ENCODE results near the gene SYNJ1. TPM values are rescaled to one million over a fixed set of nuclear protein-coding genes. Genes with fewer than 3 reads are reported as not detected.
"Not testable (repeated sequence)": the region's sequence is repeated elsewhere in the genome, so short reads cannot be mapped to it uniquely, and the experiment has no call there.

The SYNJ1 gene
- total RNA-seq, 2 experiments from 2014 or later: 18.7 to 21.8 TPM

DNA sequence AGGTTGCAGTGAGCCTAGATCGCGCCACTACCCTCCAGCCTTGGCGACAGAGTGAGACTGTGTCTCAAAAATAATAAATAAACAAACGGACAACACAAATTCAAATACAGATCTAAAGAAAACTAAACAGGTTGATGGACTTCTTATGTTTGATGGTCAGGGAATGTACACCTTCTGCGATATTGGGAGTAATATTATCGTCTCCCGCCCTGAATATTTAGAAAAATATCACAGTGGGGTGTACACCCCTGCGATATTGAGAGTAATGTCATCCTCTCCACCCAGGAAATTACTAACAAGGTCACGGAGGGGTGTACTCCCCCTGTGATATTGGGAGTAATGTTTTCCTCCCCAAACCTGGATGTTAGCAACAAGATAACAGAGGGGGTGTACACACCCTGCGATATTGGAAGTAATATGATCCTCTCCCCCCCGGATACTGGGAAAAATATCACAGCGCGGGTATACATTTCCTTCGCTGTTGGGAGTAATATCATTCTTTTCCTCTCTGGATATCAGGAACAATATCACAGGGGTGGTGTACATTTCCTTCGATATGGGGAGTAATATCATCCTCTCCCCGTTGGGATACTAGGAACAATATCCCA is 114.3 kb downstream of the SYNJ1 start:
- peak overlapping the region; percentile 93 for H3K4me3 Mint-ChIP-seq
- H3K4me1 Mint-ChIP-seq: peaks cover 27% of the 10 kb centered on the region
- peaks cover 6% of the 10 kb centered on the region for H3K27me3 Mint-ChIP-seq
- DNase-seq: no peak
- CTCF ChIA-PET: interaction anchor here (2.6 to 3.0 kb wide), 2 partner anchors 12 to 221 kb away, joined by 6 to 24 read pairs; no protein-coding TSS in a partner anchor
- H3K9me3 Mint-ChIP-seq: no peaks in the 10 kb centered on the region
- H3K27ac Mint-ChIP-seq: no peak overlapping the region
- POLR2A ChIA-PET: interaction anchor here (1.4 to 2.4 kb wide), 5 partner anchors 10 to 219 kb away, joined by 3 to 22 read pairs (median 5); partner anchors contain the start of genes PAXBP1 and SYNJ1
- peaks cover 14% of the 10 kb centered on the region for H3K36me3 Mint-ChIP-seq (ENCODE audit: low read depth)

DNA sequence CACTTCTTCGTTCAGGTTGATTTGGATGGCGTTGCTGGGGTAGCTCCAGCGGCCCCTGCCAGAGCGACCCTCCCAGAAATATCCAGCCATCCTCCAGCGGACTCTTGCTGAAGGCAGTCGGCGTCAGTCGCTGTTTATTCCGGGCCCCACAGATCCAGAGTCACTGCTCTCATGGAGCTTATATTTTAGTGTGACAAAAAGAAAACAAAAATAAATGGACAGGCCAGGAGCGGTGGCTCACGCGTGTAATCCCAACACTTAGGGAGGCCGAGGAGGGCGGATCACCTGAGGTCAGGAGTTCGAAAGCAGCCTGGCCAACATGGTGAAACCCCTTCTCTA is 114.8 kb downstream of the SYNJ1 start:
- H3K27ac Mint-ChIP-seq: peak overlapping the region; percentile 85
- ChIA-PET POLR2A (interaction anchor here (0.9 to 2.4 kb wide), 6 partner anchors 9 to 219 kb away, joined by 3 to 22 read pairs (median 4); partner anchors contain the start of genes PAXBP1 and SYNJ1), CTCF (interaction anchor here (0.8 to 3.0 kb wide), 5 partner anchors 12 to 221 kb away, joined by 3 to 24 read pairs (median 6); partner anchors contain the start of gene PAXBP1)
- no peak for DNase-seq
- peaks cover 14% of the 10 kb centered on the region for H3K36me3 Mint-ChIP-seq (ENCODE audit: low read depth)
- H3K4me1 Mint-ChIP-seq: peaks cover 27% of the 10 kb centered on the region
- peaks cover 3% of the 10 kb centered on the region for H3K27me3 Mint-ChIP-seq
- peak overlapping the region; percentile 93 for H3K4me3 Mint-ChIP-seq
- H3K9me3 Mint-ChIP-seq: no peaks in the 10 kb centered on the region

DNA sequence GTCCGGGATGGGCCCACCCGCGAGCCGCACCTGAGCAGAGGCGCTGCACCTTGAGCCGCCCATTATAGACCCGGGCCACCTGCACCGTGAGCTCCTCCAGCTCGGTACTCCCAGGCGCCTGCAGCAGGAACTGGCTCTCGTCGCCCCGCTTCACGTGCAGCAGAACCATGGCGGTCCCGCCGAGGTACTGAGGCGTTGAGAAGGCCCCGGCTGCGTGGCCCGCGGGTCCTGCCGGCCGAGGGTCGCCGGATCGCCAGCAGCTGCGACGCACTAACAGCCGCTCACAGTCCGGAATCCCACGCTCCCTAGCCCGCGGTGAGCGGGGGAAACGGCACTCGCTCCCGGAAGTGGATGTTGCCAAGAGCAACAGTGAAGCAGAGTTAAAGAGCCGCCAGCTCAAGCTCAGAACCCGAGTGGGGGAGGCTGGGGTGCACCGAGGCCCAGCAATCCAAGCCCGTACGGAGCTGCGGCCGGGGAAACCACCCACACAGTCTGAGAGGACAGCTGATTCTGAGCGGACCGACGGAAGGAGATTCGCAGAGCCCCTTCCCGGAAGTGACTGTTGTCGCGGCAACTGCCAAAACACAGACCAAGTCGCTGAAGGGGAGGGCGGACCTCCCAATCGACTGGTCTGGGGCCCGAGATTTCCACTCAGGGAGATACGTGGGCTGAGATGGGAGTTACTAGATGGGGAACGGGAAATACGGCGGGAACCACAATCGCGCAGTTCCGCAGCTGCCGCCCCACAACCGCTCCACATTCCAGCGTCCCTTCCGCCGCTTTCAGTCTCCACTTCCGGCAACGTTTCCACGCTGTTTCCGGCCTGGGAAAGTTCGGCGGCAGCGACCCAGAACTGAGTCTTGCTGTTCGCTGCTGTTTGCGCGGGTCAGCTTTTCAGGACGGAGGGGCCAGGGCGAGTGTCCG is 115.5 kb downstream of the SYNJ1 start, which contains the start of gene CFAP298:
CFAP298 (minus strand) TSS at position 303 of the 924 bp plus-strand sequence; CDS start at position 169, 134 bp downstream.
- peak within 1 kb of the TSS; percentile 93 for H3K4me3 Mint-ChIP-seq
- H3K4me1 Mint-ChIP-seq: peaks cover 27% of the 10 kb centered on the region
- POLR2A ChIA-PET: interaction anchor here (0.6 to 2.4 kb wide), 10 partner anchors 8 to 220 kb away, joined by 3 to 22 read pairs (median 4); partner anchors contain the start of genes EVA1C, PAXBP1 and SYNJ1
- DNase-seq: peak; percentile 90
- H3K9me3 Mint-ChIP-seq: no peaks in the 10 kb centered on the region
- H3K36me3 Mint-ChIP-seq (ENCODE audit: low read depth): peaks cover 19% of the 10 kb centered on the region
- peaks cover 3% of the 10 kb centered on the region for H3K27me3 Mint-ChIP-seq
- H3K27ac Mint-ChIP-seq: peak within 1 kb of the TSS; percentile 85
- CTCF ChIA-PET: interaction anchor here (0.7 to 3.0 kb wide), 8 partner anchors 11 to 220 kb away, joined by 3 to 24 read pairs (median 4); partner anchors contain the start of gene PAXBP1

DNA sequence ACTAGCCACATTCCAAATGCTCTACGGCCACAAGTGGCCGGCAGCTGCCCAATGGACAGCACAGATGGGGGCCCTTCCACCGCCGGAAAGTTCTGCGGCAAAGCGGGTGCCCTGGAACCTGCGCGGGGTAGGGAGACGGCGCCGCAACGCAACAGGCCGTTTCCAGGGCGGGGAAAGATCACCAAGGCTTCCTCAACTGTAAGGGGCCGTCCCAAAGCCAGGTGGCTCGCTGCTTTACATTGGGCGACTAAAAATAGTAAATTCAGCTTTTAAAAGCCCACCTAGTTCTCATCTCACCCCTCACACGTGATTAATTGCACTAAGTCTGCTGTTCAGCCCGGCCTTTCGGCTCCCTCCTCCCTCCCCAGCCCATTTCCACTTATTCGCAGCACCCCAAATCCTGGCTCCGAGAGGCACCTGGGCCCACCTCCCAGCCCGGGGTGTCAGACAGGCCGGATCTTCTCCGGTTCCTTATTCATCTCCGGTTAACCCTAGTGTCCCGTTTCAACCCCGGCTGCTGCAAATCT is 116.3 kb downstream of the SYNJ1 start:
- H3K27ac Mint-ChIP-seq: peak overlapping the region; percentile 85
- peak overlapping the region; percentile 93 for H3K4me3 Mint-ChIP-seq
- H3K27me3 Mint-ChIP-seq: peaks cover 3% of the 10 kb centered on the region
- peaks cover 27% of the 10 kb centered on the region for H3K4me1 Mint-ChIP-seq
- DNase-seq: peak; percentile 48
- ChIA-PET POLR2A (interaction anchor here (0.6 to 2.4 kb wide), 6 partner anchors 10 to 220 kb away, joined by 3 to 22 read pairs (median 6); partner anchors contain the start of genes EVA1C, PAXBP1 and SYNJ1), CTCF (interaction anchor here (0.7 to 3.0 kb wide), 6 partner anchors 10 to 219 kb away, joined by 3 to 24 read pairs (median 5); partner anchors contain the start of gene PAXBP1)
- H3K9me3 Mint-ChIP-seq: no peaks in the 10 kb centered on the region
- H3K36me3 Mint-ChIP-seq (ENCODE audit: low read depth): peaks cover 19% of the 10 kb centered on the region

DNA sequence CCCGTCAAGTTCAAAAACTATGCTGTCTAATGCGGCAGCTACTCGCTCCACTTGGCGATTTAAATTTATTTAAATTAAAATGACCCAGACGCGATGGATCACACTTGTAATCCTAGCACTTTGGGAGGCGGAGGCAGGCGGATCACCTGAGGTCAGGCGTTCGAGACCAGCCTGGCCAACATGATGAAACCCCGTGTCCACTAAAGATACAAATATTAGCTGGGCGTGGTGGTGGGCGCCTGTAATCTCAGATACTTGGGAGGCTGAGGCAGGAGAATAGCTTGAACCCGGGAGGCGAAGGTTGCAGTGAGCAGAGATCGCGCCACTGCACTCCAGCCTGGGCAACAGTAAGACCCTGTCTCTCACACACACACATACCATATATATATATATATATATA is 116.9 kb downstream of the SYNJ1 start:
- DNase-seq, H3K27me3 Mint-ChIP-seq, H3K9me3 Mint-ChIP-seq, H3K27ac Mint-ChIP-seq: not testable (repeated sequence)
- Mint-ChIP-seq H3K36me3 (ENCODE audit: low read depth) (peaks cover 22% of the 10 kb centered on the region), H3K4me1 (peaks cover 27% of the 10 kb centered on the region), H3K4me3 (peak overlapping the region; percentile 43)
- POLR2A ChIA-PET: interaction anchor here (1.7 to 2.4 kb wide), 3 partner anchors 9 to 199 kb away, joined by 4 to 22 read pairs (median 9); partner anchors contain the start of genes EVA1C and PAXBP1
- CTCF ChIA-PET: interaction anchor here (1.3 to 3.0 kb wide), 4 partner anchors 9 to 219 kb away, joined by 3 to 24 read pairs (median 5); no protein-coding TSS in a partner anchor

DNA sequence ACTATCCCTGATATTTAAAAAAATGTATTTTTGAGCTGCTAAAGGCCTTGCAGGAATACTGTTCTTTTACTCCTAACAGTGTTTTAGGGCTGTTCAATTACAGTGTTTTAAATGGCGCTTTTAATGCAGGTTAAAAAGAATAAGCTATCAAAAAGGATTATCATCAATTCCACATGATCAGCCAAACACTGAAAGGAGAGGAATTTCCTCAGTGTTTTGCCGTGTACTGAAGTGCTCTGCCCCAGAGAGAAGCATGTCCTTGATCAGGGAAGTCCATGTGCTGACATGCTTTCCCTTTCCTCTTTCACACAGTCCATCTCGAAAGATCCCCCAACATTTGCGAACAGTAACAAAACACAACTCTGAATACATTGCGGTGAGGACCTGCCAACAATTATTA is 119.0 kb downstream of the SYNJ1 start:
- POLR2A ChIA-PET: interaction anchor here (0.7 to 1.1 kb wide), 2 partner anchors 197 to 887 kb away, joined by 3 to 4 read pairs; no protein-coding TSS in a partner anchor
- H3K27ac Mint-ChIP-seq: no peak overlapping the region
- CTCF ChIA-PET: interaction anchor here (0.9 to 1.4 kb wide), 3 partner anchors 8 to 217 kb away, joined by 3 to 12 read pairs (median 5); no protein-coding TSS in a partner anchor

DNA sequence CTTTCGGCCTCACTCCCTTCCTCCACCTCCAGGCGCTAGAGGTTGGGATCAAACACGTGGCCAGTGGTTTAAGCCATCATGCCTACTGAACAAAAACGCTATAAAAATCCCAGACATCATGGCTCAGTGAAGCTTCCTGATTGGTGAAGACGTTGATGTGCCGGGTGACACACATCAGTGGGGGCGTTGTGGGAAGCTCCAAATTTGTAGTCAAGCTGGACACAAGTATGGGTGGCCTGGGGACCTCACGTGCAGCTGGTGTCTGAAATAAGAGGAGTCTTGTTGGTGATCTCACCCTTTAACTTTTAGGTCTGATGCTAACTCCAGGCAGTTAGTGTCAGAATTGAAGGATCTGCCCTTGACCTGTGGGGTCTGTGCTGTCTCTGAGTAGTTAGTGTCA is 122.3 kb downstream of the SYNJ1 start:
- no peaks in the 10 kb centered on the region for H3K9me3 Mint-ChIP-seq
- ChIA-PET CTCF (interaction anchor here (0.5 to 2.2 kb wide), 3 partner anchors 21 to 644 kb away, joined by 5 to 12 read pairs (median 5); no protein-coding TSS in a partner anchor), POLR2A (interaction anchor here (1.3 kb wide), 1 partner anchor 213 kb away, joined by 3 read pairs; the partner anchor contains the start of gene URB1)
- H3K27ac Mint-ChIP-seq: no peak overlapping the region
- DNase-seq: no peak
- H3K27me3 Mint-ChIP-seq: no peaks in the 10 kb centered on the region
- peaks cover 49% of the 10 kb centered on the region for H3K36me3 Mint-ChIP-seq (ENCODE audit: low read depth)
- no peak overlapping the region for H3K4me3 Mint-ChIP-seq
- peaks cover 11% of the 10 kb centered on the region for H3K4me1 Mint-ChIP-seq

More for the DNA sequence above, 119.0 kb downstream of the SYNJ1 start:
- peaks cover 27% of the 10 kb centered on the region for H3K4me1 Mint-ChIP-seq
- H3K9me3 Mint-ChIP-seq: no peaks in the 10 kb centered on the region
- no peak overlapping the region for H3K4me3 Mint-ChIP-seq
- H3K36me3 Mint-ChIP-seq (ENCODE audit: low read depth): peaks cover 34% of the 10 kb centered on the region
- H3K27me3 Mint-ChIP-seq: no peaks in the 10 kb centered on the region
- no peak for DNase-seq

DNA sequence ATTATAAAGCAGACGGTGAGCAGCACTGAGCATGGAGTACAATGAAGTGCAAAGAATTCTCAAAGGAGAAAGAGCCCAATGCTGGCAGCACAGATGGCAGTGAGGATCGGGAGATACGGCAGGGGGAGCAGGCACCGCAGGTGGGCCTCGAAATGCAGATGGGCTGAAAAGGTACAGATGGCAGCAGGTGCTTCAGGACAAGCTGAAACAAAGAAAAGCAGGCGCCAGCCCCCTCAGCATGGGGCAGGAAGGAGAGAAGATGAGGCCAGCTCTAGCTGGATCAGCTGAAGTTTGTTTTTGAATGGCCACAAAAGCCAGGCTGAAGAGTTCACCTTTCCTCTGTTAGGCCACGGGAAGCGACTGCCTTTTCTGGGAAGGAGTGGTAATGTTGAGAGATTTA is 123.3 kb downstream of the SYNJ1 start:
- H3K27ac Mint-ChIP-seq: no peak overlapping the region
- ChIA-PET CTCF (interaction anchor here (0.9 to 2.2 kb wide), 2 partner anchors 22 to 201 kb away, joined by 5 to 12 read pairs; no protein-coding TSS in a partner anchor), POLR2A (interaction anchor here (1.3 to 1.4 kb wide), 2 partner anchors 8 to 212 kb away, joined by 3 to 5 read pairs; partner anchors contain the start of genes CFAP298 and URB1)
- no peak for DNase-seq
- no peaks in the 10 kb centered on the region for H3K9me3 Mint-ChIP-seq
- peaks cover 3% of the 10 kb centered on the region for H3K4me1 Mint-ChIP-seq
- H3K27me3 Mint-ChIP-seq: no peaks in the 10 kb centered on the region
- peaks cover 49% of the 10 kb centered on the region for H3K36me3 Mint-ChIP-seq (ENCODE audit: low read depth)
- H3K4me3 Mint-ChIP-seq: no peak overlapping the region

DNA sequence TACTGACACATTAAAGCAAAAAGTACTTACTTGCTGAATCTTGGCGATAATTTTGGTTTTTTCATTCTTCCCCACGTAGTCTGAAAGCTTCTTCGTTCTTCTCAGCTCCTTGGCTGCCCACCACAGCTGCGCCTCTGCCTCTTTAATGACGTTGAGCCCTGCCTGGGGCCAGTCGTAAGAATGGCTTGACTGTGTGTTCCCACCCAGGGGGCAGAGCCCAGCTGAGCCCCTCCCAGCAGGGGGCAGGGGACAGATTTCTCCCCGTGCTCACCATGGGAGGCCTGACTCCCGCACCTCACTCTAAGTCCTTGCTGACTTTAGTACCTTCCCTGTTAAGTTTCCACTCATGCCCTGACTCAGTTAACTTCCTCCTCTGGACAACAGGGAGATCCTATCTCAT is 124.7 kb downstream of the SYNJ1 start:
- ChIA-PET POLR2A (interaction anchor here (1.4 kb wide), 1 partner anchor 9 kb away, joined by 5 read pairs; the partner anchor contains the start of gene CFAP298), CTCF (interaction anchor here (5.4 kb wide), 1 partner anchor 201 kb away, joined by 50 read pairs; no protein-coding TSS in a partner anchor)
- Mint-ChIP-seq H3K4me1 (no peaks in the 10 kb centered on the region), H3K27ac (no peak overlapping the region), H3K36me3 (ENCODE audit: low read depth) (peaks cover 46% of the 10 kb centered on the region), H3K4me3 (no peak overlapping the region), H3K9me3 (no peaks in the 10 kb centered on the region), H3K27me3 (no peaks in the 10 kb centered on the region)
- DNase-seq: no peak

DNA sequence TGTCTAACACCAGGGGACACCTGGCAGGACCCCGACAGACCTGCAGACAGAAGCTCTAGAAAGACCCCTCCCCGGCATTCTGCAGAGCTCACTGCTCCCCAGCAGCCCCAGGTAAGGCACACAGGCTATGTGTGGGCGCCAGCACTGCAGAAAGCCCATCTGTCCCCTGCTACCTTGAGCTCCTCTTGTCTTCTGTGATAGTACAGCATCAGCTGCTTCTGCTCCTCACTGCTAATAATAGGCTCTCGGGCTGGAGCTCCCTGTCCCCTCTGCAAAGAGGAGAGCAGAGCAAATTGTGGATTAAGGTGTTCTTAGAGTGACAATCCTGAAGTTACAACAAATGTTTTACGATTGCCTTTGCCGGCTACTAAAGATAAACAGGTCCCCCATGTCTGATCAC is 125.7 kb downstream of the SYNJ1 start:
- CTCF ChIA-PET: interaction anchor here (1.3 to 5.4 kb wide), 6 partner anchors 10 to 200 kb away, joined by 3 to 50 read pairs (median 14); partner anchors contain the start of gene CFAP298
- Mint-ChIP-seq H3K36me3 (ENCODE audit: low read depth) (peaks cover 41% of the 10 kb centered on the region), H3K27me3 (no peaks in the 10 kb centered on the region), H3K4me1 (no peaks in the 10 kb centered on the region), H3K9me3 (no peaks in the 10 kb centered on the region), H3K4me3 (no peak overlapping the region), H3K27ac (no peak overlapping the region)
- POLR2A ChIA-PET: interaction anchor here (1.8 kb wide), 1 partner anchor 10 kb away, joined by 9 read pairs; the partner anchor contains the start of gene CFAP298
- DNase-seq: no peak

DNA sequence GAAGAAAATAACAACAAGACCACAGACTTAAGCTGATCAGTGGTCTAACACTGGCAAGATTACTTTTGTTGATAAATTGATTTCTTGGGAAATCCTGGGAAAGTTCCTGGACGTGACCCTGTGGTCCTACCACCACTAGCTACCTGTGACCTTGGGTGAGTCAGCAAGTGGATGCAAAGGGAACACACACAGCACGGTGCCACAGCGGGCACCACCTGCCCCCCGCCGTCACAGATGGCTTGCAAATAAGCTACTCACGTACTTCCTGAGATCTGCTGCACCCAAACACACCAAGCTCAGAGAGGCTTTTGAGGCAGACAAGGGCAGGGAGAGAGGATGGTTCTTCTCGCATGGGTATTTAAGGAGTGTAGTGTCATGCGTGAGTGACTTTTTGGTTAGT is 128.3 kb downstream of the SYNJ1 start:
- H3K36me3 Mint-ChIP-seq (ENCODE audit: low read depth): peaks cover 31% of the 10 kb centered on the region
- H3K27ac Mint-ChIP-seq: no peak overlapping the region
- CTCF ChIA-PET: interaction anchor here (1.1 to 5.4 kb wide), 3 partner anchors 10 to 197 kb away, joined by 3 to 50 read pairs (median 5); partner anchors contain the start of gene CFAP298
- peaks cover 11% of the 10 kb centered on the region for H3K4me1 Mint-ChIP-seq
- no peaks in the 10 kb centered on the region for H3K27me3 Mint-ChIP-seq
- no peak overlapping the region for H3K4me3 Mint-ChIP-seq
- POLR2A ChIA-PET: no interaction called here
- no peak for DNase-seq
- no peaks in the 10 kb centered on the region for H3K9me3 Mint-ChIP-seq

Measured in activated CD4-positive, alpha-beta memory T cell treated with anti-CD3 and anti-CD28 coated beads, Interleukin-2, amount 10 ng/mL, durations not matched to agents 7 days and 5 days (primary cell).